ENCODE results near the gene VPS4B.
A peak's percentile ranks its signal among the peaks of the same experiment; 100 is the strongest.
"Not testable (repeated sequence)": the region's sequence is repeated elsewhere in the genome, so short reads cannot be mapped to it uniquely, and the experiment has no call there.

The VPS4B gene

DNA sequence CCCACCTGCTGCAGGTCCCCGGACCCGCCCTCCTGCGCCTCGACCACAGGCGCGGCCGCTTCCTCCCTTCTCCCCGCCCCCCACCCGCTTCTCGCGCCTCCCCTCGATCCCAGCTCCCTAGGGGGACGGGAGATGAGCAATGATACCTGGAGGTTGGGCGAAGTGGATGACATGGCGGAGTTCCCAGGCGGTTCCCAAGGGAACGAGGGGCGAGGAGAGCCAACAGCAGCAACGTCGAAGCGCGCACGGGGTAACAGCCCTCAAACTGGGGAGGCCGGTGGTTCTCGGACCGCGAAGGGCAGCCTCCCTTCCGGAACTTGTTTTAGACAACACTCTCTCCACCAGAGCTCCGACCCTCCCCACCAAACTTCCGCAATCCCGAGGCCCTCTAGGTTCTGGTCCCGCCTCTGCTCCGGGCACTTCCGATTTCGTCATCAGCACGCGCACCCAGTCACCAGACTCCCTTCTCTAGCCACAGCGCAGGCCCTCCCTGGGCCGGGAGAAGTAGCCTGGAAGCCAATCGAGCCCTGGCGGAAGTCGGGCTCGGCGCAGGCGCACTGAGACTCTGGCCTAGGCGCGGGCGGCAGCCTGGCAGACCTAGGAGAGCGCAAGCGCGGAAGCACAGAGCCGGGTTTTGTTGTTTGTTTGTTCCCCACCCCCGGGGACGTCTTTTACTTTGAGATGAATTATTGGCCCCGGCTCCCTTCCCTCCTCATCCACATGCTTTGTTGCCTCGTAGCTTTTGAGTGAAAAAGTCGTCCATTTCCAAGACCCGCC is at the start of gene VPS4B:
TSS of gene VPS4B (minus strand) at position 390 of the 777 bp plus-strand sequence. CDS start at position 173, 217 bp downstream.
- peak; percentile 98 for DNase-seq

DNA sequence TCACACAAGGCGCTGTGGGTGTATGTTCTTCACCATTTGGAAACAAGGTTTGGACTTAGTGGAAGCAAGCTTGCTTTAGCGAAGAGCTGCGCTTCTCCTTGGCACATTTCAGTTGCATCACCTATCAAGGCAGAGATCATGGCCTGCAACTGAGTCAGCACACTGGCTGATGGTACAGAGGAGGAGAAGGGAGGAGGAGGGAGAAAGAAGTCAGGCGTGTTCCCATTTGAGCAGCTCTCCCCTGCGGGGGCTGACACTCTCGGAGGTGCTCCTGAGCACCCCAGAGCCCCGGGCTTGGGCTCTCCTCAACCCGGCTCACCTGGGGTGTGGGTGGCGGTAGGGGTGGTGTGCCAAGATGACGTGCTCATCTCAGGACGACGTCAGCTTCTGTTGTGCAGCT is 48.5 kb upstream of the VPS4B start:
- DNase-seq: no peak

DNA sequence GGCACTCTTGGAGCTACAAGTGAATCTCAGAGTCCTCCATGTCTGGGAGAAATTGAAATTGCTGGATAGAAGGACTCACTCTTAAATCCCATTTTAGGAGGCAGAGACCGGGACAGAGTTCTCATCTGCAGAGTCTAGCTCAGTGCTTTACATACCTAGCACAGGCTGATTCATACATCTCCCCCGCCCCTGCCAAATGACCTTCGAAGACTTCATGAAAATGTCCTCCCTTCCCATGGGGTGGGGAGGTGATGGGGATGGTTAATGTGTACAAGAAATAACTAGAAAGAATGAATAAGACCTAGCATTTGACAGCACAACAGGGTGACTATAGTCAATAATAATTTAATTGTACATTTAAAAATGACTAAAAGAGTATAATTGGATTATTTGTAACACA is 46.3 kb upstream of the VPS4B start:
- no peak for DNase-seq

DNA sequence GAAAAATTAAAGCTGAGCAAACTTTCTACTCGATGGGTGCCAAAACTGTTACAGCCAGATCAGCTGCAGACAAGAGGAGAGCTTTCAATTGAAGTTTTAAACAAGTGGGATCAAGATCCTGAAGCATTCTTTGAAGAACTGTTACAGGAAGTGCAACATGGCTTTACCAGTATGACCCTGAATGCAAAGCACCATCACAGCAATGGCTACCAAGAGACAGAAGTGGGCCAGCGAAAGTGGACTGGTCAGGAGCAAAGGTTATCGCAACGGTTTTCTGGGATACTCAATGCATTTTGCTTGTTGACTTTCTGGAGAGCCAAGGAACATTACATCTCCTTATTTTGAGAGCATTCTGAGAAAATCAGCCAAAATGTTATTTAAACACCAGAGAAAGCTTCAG is 45.4 kb upstream of the VPS4B start:
- DNase-seq: no peak

DNA sequence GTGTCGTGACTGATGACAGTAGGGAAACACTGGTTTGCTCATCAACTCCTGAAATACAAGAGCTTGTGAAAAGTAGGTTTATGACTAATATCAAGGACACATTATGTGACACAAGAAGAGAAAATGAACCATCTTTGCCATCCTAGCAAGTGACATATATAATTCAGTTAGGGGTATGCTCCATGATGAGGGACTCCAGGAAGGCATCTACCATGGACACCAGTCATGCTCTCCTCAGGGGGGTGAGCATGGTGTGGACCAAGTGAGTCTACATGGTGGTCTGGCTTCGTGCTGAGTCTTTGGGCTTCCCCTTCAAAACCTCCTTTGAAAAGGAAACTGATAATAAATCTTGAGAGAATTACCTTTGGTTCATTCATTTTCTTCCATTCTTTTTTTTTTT is 42.8 kb upstream of the VPS4B start:
- no peak for DNase-seq

DNA sequence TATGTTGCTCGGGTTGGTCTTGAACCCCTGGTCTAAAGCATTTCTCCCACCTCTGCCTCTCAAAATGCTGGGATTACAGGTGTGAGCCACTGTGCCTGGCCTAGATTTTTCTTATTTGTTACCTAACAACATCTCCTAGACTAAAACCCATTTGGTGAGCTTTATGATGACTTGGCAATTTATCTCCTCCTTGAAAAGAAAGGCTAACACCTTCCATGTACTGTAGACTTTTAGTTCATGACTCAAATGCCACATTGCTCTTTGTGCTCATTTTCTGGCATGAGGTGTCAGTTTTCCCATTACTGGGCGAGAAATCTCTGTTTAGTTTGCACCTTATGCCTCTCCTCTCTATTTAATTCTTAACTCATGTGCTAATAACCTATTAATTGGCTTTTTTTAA is 42.2 kb upstream of the VPS4B start:
- DNase-seq: no peak

DNA sequence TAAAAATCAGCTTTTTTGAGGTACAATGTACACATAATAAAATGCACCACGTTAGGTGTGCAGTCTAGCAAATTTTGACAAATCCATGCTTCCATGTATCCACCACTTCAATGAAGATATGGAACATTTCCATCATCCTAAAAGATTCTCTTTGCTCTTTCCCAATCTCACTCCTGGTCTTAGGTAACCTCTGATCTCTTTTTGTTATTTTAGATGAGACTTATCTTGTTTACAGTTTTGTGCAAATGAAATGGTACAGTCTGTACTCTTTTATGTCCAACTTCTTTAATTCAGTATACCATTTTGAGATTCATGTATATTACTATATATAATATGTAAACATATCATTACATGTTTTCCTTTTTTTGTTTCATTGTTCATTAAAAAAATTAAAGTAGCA is 38.1 kb upstream of the VPS4B start:
- no peak for DNase-seq

DNA sequence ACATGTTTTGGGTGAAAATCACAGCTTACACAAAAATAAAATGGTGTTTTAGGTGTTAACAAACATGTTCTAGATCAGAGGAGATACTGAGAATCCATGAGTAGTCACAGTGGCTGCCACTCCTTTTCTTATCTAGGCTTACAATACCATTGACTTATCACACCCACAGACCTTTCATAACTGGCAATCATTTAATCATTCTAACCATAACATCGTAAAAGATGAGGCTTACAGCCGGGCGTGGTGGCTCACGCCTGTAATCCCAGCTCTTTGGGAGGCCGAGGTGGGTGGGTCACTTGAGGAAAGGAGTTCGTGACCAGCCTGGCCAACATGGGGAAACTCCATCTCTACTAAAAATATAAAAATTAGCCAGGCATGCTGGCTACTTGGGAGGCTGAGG is 35.7 kb upstream of the VPS4B start:
- DNase-seq: no peak

DNA sequence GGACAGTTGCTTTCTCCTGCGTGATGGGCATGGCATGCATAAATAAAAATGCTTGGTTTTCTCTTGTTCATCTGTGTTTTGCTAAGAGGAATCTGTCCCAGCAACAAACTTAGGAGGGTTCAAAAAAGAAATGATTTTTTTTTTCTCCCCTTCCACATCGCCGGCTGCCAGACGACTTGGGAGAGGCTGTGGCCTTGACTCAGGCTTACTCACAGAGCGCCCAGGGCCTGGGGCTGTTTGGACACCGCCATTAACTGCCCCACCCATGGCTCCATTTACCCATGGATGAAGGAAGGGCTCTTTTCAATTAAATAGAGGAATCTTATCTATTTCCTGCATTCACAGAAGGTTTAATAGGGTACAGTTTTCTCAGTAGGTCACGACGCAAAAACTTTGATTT is 32.2 kb upstream of the VPS4B start:
- DNase-seq: no peak

DNA sequence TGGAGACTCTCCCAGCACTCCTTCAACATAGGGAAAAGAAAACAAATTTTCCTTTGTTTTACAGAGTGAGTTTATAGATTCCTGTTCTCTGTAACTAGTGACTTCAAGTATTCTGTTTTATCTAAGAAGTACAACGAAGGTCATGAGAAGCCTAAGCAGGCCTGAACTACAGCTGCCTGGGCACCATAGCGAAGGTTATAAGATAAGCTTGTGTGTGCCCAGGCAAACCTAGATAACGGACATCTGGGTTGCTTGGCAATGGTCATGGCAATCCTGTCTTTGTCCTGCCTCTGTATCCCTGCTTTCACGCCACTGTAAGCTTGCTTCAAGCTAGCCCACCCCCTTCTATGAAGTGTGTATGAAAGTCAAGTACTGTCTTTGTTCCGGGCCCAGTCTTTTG is 30.5 kb upstream of the VPS4B start:
- not testable (repeated sequence) for DNase-seq

DNA sequence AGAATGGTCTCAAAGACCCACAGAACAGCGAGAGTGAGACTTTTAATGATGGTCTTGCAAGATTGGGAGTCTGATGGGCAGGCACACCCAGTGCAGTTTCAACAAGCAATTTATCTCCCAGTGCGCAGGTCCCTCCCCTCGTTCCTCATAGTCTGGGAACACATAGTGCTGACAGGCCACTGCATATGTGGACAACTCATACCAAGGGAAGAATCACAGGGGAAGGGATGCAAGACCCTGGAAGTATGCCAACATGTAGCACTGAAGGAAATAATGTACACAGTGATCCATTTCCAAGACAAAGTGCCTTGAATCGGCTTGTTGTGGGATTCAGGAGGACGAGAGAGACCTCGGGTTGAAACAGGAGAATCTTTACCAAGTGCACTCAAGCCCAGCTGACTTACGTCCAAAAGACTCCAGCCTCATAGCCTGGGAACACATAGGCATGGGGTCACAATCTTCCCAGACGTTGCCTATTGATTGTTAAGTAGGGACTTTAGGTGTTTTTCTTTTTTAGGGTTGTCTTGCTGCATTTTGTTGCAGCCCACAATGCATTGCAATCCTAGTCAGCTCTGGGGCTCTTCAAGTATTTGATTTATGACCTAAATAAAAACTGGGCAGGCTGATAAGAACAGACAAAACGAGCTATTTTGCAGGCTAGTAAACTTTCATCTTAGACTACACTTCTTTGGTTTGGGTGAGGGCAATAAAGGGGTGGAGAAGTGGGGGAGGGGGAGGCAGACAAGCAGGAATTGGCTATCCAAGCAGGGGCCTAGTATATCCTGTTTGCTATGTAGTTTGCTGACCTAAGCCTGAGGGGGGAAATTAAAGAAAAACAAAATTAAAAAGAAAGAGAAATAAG is 29.8 kb upstream of the VPS4B start:
- DNase-seq: no peak

DNA sequence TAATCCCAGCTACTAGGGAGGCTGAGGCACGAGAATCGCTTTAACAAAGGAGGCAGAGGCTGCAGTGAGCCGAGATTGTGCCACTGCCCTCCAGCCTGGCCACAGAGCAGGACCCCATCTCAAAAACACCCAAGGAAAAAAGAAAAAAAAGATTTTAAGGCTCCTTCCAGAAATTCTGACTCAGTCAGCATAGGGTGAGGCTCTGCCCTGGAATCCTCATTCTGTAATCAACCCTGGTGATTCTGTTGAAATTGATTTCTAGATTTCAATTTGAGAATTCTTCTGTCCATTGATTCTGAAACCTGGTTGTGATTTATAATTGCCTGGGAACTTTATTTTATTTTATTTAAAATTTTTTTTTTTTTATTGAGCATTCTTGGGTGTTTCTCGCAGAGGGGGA is 27.1 kb upstream of the VPS4B start:
- DNase-seq: no peak

DNA sequence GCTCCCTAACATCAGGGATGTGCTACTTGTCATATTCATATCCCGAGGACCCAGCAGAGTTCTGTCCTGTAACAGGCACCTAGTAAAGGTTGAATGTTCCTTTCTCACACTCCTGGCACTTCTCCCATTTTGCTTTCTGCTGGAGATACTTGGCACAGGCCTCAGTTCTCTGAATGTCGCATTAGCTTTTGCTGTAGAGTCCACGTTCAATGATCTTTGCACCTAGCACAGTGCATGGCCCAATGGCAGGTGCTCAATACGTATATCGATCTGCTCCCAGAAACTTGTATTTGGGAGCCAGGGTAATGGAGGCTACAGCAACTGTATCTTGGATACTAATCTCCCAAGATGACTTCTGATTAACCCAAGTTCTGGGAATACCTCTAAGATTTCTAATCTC is 24.8 kb upstream of the VPS4B start:
- no peak for DNase-seq

DNA sequence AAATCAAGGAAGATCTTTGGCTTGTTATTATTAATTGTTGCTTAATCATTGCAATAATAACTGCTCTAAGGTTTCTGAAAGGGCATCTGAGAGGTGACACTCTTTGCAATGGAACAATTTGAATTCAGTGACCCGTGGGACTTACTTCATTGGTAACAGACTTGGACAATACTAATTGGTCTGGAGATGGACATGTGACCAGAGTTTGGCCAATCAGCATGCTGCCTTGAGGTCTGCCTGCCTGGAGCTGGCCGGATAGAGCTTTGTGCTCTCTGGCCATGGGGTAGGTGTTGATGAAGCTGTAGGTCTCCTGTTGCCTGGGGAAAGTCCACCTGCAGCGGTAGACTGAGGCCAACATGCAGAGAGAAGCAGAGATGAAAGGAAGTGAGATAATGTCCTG is 24.0 kb upstream of the VPS4B start:
- no peak for DNase-seq

DNA sequence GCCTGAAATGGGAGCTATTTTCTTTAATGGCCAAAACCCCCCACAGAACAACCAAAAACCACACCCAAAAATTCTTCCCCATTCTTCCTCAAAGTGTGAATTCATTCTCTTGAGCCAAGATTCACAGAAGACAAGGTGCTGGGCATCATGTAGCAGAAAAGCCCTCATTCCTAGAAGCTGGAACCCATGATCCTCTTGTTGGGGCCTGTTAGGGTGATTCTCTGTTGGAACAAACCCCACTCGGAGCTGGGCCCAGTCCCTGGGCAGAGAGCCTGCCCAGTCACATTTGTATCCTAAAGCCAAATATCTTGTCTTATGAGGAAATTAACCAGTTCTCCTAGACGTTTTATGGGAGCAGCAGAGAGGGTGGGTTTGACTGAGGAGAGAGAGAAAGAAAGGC is 22.8 kb upstream of the VPS4B start:
- no peak for DNase-seq

DNA sequence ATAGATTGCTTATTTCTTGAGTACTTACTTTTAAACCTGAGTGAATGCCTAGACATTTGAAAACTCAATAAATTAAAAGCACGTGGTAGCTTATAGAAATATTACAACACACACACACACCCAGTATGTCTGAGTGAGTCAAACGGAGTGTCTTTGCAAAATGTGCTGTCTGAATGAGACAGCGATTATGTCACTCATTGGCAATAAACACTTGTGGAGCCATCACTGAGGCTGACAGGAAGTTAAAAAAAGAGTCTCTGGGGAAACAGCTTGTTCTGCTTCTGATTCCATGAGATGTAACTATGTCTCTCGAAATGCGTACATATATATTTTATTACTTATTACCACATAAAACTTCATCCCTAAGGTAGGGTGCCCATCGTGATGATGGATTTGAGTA is 22.3 kb upstream of the VPS4B start:
- no peak for DNase-seq

DNA sequence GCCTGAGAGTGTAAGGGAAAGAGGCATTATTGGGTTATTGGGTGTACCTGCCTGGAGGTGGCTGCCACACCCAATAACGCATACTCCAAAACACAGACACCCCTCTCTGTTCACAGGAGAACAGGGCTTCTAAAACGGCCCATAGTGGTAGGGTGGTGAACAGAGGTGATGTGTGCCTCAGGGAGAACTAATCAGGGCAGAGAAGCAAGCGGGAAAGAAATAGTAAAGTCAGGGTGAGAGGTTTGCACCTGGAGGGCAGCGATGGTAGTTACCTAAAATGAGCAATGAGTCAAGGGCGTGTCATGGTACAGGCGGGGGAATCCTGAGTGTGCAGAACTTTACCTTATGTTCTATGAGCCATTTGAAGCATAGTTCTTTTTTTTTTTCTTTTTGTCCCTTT is 21.6 kb upstream of the VPS4B start:
- no peak for DNase-seq

DNA sequence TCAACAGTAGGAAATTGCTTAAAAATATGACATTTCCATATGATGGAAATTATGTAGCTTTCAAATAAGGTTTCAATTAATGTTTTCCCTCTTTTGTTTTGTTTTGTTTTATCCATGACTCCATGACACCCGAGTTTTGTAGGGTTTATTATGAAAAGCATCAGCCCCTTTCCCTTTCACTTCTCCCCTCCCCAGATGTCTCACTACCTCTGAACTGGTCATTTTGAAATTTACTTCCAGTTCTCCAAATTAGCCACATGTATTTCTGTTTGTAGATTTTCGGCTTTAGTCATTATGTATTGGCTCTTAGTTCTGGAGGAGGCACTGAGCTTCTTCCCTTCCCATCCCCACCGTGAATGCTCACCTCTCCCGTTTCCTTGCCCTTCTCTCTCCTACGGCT is 18.6 kb upstream of the VPS4B start:
- DNase-seq: no peak

DNA sequence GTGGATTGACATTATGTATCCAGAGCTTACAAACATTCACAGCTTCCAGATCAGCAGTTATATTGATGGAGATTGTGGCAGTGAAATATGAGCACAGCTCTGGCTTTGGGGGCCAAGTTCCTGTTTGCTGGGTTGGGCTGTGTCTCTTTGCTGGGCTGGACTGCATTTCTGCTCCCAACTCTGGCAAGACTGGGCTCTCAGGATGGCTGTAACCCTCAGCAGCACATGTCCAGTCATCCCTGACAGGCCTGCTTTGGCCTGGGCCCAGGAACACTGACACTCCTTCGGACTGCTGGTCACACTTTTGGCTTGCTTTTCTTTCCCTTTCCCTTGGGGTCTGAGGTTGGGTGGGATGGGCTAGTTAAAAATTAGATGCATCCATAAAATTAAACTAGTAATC is 17.9 kb upstream of the VPS4B start:
- no peak for DNase-seq

DNA sequence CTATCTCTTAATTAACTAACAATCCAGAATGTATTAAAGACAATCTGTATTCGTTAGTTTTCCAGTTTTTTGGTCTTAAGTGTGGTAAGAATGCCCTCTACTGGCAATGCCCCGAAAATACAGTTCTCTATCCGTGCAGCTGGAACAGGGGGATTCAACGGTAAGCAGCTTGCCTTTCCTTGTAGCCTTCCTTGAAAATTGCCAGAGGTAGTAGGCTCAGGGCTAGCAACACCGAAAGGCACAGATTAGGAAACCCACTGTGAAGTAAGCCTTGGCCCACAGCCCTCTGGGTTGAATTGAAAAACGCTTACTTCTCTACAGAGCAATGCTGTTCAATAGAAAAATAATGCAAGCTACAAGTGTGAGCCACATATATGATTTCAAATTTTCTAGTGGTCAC is 17.1 kb upstream of the VPS4B start:
- DNase-seq: peak; percentile 30

DNA sequence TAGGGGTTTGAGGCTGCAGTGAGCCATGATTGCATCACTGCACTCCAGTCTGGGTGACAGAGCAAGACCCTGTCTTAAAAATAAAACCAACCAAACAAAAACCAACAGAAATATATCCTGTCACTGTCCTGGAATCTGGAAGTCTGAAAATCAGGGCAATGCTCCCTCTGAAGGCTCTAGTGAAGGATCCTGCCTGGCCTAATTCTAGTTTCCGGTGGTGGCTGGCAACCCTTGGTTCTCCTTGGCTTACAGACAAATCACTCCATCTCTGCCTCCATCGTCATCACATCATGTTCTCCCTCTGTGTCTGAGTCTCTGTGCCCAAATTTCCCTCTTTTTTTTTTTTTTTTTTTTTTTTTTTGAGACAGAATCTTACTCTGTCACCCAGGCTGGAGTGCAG is 15.9 kb upstream of the VPS4B start:
- no peak for DNase-seq

DNA sequence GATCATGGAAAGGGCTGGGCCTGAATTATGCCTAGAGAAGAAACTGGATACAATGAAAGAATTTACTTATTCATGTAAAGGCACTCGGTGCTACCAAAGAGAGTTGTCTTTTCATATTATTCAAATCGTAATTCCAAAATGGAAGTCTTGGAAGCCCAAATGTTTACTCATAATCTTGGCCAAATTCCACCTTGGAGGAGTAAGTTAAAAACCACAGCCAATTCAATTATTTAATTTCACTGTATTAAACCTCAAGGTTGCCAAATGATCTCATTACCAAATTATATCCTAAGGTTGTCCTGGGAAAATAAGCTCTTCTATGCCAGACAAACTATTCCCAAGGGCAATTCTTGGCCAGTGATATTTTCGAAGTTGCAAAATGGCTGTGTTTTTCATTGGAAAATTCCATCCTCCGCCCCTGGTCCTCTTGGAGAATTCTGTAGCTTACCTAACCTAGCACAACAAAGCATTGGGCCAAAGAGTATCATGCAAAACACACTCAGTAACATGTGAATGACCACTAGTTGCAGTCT is 11.1 kb upstream of the VPS4B start:
- DNase-seq: no peak

DNA sequence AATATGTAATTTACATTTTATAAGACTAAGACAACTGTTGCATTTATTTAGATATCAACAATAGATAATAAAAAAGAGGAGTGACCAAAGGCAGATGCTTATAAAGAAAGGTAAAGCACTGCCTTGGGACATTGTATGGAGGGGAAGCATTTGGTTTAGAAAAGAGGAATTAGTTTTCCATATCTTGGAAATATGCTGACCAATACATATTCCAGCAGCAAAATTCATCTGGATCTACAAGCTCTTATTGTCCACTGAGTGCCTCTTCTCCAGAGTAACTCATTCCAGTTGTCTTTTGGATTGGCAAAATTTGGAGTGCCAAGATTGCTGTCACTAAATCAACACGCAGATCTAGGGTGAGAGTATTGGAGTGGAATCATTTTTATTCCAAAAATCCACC is 8.9 kb upstream of the VPS4B start:
- DNase-seq: no peak

DNA sequence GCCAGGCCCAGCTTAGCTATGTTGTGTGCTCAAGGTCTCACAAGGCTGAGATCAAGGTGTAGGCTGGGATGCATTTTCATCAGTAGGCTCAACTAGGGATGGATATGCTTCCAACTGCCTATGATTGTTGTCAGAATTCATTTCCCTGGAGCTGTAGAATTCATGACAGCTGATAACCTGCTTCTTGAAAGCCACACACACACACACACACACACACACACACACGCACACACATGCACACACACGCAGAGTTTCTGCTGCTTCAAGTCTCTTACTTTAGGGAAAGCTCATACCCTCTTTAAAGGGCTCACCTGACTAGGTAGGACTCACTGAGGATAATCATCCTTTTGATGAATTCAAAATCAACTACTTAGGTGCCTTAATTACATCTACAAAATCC is 8.2 kb upstream of the VPS4B start:
- no peak for DNase-seq
